NCI-H82 (cell line): ENCODE data around the gene GABRD.
A peak's percentile ranks its signal among the peaks of the same experiment; 100 is the strongest.

ENCODE experiments used
- DNase-seq: peaks from one replicate; lab custom pipeline; 2025; lab: John Stamatoyannopoulos, UW

The GABRD gene

GRCh38 chr1:1985375-1986050, 33.6 kb upstream of the GABRD start:
- no peak for DNase-seq

- no peak for DNase-seq
Observed at GRCh38 chr1:1986451-1987141, 32.5 kb upstream of the GABRD start.

DNA sequence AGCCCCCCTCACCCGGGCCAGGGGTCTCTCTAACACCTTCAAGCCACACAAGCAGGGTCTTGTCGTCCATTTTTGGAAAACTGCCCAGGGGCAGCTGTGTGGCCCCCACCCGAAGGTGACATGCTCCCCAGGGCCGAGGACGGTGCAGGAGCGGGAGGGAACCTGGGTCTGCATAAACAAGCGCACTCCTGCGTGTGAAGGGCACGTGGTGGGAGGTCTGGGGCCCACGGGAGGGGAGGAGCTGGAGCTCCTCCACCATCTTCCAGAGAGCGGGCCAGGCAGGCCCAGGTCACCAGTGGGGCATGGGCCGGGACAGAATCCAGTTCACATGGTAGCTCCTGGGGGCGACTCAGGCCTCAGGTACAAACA, 32.0 kb upstream of the GABRD start:
- DNase-seq, result no peak

GRCh38 chr1:1988061-1988945, 30.8 kb upstream of the GABRD start:
- no peak for DNase-seq

DNA sequence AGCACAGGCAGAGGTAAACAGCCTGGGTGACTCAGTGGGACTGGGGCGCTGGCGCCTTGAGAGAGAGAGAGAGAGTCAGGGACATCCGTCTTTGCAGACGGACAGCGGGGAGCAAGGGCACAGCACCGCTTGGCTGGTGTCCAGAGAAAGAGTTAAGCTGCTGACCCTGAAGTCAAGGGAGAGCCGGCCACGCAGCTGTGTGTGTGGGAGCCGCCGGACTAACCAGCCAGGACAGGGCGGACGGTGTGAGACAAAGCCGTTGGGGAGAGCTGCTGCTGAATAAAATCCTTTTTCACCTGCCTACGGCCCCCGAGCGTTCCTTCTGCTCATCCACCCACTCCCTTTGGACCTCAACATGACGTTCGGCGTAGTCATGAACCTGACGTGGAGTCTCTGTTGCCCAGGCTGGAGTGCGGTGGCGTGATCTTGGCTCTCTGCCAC, 30.0 kb upstream of the GABRD start:
- no peak for DNase-seq

GRCh38 chr1:1989789-1990188, 29.4 kb upstream of the GABRD start:
- DNase-seq, result no peak

DNA sequence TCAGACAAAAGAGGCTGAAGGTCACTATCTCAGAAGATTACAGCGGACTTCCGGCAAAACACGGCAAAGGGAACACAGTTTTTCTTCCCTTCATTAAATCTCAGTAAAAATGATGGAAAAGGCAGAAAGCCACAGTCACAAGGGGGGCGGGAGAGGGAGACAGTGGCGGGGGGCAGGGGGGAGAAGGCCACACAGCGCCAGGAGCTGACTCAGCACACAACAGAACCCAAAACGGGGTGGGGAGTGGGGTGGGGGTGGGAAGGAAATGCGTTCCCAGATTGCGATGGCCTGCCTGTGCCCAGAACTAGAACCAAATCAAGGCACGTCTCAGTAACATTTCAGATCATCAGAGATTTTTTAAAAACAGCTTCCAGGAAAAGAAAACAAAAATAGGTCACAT, 28.9 kb upstream of the GABRD start:
- DNase-seq, result no peak

DNA sequence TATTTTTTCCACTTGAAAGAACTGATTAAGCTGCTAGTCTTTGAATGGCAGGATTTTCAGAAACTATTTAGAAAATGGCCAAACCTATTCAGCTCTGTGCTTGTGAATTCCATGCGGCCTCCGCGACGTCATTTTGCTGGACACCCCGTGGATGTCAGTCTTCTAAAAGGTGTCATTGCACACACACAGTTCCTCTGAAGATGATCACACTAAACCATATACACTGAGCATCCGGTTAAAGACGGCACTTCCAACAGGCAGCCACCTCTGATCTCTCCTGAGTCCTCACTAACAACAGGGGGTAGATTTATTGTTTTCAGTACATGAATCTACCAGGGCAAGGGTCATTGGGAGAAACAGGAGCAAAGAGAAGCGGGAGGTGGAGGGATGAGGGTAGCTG, 24.6 kb upstream of the GABRD start:
- DNase-seq, result no peak

- no peak for DNase-seq
Observed at GRCh38 chr1:1996207-1996651, 22.9 kb upstream of the GABRD start.

GRCh38 chr1:1997576-1997975, 21.6 kb upstream of the GABRD start:
- no peak for DNase-seq

DNA sequence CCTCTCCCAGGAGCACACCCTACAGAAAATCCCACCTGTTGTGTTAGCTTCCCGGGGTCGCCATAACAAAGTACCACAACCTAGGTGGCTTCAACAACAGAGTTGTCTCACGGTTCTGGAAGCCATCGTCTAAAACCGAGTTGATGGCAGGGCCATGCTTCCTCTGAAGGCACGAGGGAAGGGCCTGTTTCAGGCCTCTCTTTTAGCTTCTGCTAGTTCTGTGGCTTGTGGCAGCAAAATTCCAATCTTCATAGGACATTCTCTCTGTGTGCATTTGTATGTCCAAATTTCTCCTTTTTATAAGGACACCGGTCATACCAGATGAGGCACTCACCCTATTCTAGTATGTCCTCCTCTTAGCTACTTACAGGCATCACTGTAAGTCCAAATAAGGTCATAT, 18.7 kb upstream of the GABRD start:
- DNase-seq, result no peak

DNA sequence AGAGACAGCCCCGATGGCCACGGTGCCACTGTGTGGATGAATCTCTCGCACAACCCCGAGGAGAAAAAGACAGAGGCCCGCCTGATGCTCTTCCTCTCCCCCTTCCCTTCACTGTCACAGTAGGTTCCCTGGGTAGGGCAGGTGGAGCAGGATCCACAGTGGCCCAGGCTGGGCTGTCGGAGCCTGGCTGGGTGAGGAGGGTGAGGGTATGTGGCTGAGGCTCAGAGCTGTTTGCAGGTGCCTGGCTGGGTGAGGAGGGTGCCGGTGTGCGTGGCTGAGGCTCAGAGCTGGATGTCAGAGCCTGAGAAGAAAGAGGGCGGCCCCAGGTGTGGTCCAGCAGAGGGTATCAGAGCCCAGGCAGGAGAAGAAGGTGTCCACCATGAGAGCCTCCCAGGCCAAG, 18.3 kb upstream of the GABRD start:
- DNase-seq, result no peak

DNA sequence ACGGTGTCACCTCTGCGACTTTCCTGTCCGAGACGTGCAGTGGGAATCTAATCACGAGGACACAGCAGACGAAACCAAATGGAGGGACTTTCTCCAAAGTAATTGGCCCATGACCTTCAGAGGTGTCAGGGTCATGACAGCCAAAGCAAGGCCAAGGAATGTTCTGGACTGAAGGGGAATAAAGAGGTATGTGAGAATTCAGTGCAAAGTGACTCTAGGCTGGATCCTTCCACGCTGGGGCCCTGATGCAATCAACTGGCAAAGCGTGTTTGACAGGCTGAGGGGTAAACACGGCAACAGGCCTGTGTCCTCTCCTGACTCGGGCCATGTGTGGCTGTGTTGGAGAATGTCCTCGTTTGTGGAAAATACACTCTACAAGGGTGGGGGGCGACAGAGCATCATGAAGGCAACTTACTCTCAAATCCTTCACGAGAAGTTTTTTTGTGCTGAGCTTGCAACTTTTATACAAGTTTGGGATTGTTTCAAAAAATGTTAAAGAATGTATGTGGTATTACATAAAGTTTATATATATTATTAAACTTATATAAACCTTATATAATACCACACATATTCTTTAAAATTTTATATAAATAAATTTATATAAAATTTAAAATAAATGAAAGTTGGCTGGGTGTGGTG, 17.3 kb upstream of the GABRD start:
- DNase-seq, result no peak

DNA sequence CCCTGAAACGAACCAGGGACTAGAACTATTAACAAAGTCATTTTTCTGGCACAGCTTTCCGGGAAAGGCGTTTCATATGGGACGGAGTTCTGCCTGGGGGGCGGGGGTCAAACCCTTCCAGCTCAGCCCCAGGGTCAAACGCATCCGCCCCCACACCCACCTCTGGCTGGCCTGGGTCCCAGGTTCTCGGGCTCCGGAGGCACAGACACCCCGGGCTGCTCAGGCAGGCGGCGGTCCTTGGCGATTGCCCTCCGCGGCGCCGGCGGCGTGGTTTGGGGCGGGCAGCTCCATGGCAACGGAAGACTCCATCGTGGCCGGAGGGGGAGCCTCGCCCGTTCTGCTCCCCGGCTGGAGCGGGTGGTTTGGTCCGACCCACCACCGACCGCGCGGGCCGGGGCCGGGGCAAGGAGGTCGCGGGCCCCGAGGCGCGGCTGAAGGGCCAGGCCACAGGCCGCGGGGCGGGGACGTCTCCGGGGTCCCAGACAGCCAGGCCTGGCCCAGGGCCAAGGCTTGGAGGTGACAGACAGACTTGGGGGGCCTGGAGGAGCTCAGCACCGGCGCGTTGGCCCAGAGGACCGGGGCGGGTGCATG, 15.5 kb upstream of the GABRD start, which contains the start of gene CFAP74:
Gene CFAP74 (minus strand): TSS at position 246 of the 591 bp plus-strand sequence. CDS start 12,830 bp downstream, outside the sequence.
- peak; percentile 55 for DNase-seq

- DNase-seq, result no peak
Observed at GRCh38 chr1:2004856-2005255, 14.3 kb upstream of the GABRD start.

GRCh38 chr1:2009101-2010053, 9.8 kb upstream of the GABRD start:
- no peak for DNase-seq

- no peak for DNase-seq
Observed at GRCh38 chr1:2014181-2014580, 5.0 kb upstream of the GABRD start.

DNA sequence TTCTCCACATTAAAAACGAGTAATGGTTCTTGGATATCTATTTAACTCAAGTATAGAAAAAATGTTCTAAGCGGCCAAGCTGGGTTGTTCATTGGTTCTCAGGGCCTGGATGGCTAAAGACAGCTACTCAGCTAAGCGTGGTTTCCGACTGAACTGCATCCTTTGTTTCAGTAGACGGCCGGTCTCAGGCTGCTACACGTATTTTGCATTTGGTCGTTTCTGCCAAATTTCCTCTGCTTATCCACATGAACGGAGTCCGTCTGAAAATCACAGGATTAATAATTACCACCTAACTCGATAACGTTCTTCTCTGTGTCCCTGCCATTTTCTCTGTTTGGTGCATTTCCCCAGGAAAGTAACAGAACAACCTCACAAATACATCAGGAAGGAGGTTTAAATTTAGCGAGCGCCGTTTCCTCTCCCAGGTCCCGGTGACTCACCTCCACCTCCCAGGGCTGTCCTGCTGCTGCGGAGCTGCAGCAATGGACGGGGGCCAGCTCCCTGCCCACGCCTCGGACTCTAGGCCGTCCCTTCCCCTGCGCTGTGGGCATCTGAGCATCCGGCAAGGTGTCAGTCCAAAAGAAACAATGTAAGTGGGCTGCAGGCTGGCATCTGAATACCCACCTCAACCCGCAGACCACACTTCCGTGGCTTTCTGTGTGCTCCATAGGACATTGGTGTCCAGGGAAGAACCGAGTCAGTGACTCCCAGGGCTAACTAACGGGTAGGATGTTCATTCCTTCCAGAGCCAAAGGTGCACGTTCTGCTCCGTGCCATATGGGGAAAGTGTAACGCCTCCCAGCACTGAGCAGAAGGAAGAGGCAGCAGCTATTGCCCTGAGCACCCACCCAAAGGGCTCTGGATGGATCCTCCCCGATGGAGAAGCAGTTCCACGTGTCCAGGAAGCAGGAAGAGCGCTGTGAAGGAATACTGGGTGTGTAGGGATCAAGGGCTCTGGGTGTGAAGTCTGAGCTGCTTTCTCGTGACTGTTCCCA, 4.1 kb upstream of the GABRD start:
- DNase-seq, result no peak

GRCh38 chr1:2016123-2016522, 3.0 kb upstream of the GABRD start:
- no peak for DNase-seq
